GM21529 (cell line): ENCODE measurements around the gene SCYGR1.
A peak's percentile ranks its signal among the peaks of the same experiment; 100 is the strongest.
"Not testable (repeated sequence)": the region's sequence is repeated elsewhere in the genome, so short reads cannot be mapped to it uniquely, and the experiment has no call there.

Experiments used
- ATAC-seq: cut with Tn5 transposase; IDR thresholded peaks from one replicate; pipeline ENCODE4 v1.9.1; 2021; ENCODE audit not compliant: unreplicated experiment

Gene SCYGR1, protein sequence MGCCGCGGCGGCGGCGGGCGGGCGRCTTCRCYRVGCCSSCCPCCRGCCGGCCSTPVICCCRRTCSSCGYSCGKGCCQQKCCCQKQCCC

DNA sequence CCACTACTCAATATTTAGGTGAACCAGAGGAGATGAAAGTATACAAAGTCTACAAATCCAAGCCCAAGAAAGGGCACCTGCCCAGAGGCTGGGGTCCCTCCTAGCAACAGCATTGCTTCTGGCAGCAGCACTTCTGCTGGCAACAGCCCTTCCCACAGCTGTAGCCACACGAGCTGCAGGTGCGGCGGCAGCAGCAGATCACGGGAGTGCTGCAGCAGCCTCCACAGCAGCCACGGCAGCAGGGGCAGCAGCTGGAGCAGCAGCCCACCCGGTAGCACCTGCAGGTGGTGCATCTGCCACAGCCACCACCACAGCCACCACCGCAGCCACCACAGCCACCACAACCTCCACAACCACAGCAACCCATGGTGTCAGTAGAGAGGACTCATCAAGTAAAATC, at the start of gene SCYGR1:
SCYGR1 (minus strand) TSS at position 367 of the 400 bp plus-strand sequence; CDS start at position 367, 0 bp downstream.
- not testable (repeated sequence) for ATAC-seq

DNA sequence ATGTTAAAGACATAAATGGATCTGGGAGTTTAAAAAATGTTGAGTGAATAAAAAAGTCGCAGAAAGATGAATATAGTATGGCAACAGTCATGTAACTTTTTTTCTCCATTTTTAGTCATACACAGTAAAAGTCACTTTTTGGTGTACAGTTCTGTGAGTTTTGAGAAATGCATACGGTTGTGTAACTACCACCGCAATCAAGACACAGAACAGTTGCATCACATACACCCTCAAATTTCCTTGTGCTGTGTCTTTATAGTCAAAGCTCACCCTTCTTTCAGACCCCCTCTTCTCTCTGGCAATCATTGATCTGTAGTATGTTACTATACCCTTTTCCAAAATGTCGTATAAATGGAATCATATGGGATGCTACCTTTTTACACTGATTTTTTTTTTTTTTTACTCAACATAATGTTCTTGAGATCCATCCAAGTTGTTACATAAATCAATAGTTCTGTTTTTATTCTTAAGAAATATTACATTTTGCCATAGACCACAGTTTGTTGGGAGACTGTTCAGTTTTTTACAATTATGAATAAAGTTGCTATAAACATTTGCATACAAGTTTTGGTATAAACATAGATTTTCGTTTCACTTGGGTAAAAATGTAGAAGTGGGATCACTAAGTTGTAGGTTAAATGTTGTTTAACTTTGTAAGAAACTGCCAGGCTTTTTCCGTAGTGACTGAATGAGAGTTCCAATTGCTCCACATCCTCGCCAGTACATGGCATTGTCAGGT, 48.9 kb upstream of the SCYGR1 start:
- ATAC-seq, result no peak

DNA sequence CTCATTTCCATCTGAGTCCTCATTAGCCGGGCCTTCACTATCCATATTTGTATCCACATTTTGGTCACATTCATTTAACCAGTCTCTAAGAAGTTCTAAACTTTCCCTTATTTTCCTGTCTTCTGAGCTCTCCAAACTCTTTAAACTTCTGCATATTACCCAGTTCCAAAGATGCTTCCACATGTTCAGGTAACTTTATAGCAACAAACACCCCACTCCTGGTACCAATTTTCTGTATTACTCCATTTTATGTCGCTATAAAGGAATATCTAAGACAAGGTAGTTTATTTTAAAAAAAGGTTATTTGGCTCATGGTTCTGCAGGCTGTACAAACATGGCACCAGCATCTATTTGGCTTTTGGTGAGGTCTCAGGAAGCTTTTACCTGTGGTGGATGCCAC, 45.4 kb upstream of the SCYGR1 start:
- no peak for ATAC-seq

DNA sequence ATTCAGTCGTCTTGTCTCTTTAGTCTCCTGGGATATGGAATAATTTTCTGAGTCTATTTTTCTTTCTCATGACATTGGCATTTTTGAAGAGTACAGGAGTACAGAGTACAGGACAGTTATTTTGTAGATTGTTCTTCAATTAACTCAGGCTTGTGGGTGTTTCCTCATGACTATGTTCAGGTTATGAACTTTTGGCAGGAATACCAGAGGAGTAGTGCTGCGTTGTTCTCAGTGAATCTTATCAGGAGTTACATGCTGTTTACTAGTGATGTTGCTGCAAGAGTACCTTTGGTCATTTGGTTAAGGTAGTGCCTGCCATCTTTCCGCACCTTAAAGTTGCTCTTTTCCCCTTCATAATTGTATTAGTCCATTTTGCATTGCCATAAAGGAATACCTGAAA, 42.9 kb upstream of the SCYGR1 start:
- ATAC-seq, result no peak

DNA sequence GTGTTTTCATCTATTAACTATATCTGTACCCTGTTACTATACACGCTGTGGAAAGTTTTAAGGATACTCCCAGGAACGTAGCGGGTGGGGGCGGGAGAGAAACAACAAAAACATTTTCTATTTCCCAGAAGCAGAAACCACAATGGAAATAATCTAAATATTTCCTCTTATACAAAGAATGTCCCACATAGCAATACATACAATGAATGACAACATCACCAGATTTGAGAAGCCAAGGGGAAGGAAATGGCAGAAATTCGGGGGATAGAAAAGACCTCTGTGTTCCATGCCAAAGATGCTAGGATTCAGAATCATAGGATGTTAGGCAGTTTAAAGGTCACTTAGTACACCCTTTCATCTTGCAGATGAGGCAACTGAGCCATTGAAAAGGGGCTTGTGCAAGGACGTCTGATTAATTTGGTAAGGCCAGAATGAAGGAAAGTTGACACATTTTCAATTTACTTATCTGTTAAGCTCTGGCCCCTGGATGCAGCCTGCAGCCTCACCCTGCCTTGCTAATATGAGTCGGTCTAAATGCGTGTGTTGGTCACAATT, 41.1 kb upstream of the SCYGR1 start:
- no peak for ATAC-seq

DNA sequence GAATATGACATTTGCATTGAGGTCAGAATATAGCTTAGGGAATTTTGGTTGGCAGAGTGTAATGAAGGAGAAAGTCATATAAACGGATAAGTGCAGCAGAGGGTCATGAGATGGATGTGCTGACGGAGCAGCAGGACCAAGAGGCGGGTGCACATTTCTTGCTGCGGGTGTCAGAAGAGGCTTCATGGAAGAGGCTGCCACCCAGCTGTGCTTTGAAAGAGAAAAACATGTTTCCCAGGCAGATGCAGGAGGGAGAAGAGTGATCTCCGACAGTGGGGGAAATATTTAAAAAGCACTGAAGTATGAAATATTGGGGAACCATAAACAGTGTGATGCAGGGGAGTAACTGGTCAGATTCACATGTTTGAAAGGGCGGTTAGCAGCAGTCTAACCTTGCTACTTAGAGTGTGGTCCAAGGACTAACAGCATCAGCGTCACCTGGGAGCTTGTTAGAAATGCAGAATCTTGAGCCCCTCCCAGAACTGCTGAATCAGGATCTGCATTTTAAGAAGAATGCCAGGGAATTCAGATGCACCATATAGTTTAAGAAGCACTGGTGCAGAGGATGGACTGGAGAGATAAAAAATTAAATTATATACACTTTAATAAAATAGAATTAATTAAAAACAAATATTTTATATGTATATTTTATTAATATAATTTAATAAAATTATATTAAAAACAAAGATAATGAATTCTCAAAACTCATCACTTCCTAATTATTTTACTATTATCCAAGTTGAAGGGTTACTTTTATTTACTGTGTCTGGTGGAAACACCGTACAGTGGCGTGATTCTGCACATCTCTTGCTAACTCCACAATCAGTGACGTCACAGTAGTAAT, 36.1 kb upstream of the SCYGR1 start:
- ATAC-seq, result no peak

DNA sequence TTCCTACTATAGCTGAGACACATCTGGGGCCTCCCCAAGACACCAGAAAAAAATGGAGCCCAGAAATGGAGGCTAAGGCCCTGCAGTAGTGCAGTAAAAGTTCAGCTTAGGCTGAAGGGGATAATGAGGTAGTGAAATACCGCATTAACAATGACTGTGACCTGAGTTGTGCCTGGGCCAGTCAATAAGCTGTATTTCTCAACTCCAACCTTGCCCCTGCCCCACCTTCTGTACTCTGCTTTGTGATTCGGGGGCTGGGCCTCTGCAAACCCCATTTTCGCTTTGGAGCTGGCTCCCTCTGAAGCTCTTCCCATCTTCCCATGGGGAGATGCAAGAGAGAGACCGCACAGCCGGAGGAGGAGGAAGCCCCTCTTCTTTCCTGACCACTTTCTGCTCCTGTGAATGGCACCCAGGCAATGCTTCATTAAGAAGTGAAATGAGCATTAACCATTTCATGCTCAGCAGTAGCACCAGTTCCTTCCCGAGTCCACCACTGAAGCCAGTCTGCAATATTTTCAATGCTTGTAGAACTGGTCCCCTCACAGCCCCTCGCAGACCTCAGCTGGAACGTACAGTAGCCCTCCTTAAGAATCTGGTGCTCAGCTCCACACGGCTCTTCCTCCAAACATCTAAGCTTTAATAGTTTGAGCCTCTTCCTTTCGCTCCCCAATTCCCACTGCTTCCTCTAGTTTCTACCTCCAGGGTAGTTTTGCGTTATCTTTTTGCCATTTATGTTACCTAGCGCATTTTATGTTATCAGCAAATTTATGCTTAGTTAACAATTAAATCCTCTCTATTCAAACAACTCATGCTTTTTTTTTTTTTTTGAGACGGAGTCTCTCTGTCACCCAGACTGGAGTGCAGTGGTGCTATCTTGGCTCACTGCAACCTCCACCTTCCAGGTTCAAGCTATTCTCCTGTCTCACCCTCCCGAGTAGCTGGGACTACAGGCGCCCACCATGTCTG, 32.6 kb upstream of the SCYGR1 start:
- no peak for ATAC-seq

DNA sequence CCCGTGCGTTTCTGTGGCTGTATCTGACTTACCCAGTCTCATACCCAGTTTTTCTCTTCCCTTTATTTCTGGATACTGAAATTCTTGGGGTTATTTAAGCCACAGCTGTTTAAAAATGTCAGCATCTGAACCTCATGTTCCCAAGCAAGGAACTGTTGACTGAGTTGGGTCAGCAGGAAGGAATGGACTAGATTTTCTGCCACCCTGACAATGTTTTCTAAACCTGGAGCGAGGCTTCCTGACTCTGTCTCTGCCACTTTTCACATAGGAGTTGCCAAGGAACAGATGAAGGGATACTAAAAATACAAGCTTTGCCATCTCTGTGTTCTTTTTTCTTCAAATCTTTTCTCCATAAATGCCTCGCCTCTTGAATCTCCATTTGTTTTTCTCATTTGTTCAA, 29.0 kb upstream of the SCYGR1 start:
- ATAC-seq, result no peak

DNA sequence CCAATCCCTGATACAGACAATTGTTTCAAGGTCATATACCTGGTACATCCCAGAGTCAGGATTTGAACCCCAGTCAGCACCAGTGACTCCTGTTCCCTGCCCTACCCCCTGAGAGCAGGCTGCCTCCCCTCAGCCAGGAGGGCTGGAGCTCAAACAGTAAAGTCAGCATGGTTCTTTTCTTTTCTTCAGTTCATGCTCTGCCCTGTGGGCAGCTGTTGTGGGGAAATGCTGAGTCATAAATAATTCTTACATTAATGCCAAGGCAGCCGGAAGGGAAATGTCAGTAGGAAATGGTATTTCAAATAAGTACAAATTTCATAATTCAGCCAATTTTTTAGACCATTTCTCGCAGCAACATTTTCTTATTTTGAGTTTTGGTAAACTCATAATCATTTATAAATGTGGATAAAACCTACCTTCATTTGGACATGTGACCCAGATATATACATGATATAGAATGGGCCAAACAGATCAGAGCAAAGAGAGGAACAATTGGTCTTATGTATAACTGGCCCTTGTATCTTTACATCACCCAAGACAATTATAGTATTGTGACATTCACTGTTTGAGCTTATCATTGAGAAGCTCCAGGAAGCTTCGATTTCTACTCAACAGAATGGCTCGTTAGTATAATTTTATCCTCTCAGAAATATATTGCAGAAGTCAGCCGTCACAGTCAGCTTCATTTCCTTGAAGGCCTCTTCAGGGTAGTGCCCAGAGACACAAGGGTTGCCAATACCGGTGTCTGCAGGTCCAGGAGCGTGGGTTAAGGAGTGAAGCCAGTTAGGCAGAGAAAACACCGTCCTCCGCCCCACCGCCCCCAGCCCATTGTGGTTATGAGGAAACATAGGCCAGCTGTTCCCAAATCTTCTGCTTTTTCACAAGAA, 28.0 kb upstream of the SCYGR1 start:
- ATAC-seq, result peak; percentile 33

DNA sequence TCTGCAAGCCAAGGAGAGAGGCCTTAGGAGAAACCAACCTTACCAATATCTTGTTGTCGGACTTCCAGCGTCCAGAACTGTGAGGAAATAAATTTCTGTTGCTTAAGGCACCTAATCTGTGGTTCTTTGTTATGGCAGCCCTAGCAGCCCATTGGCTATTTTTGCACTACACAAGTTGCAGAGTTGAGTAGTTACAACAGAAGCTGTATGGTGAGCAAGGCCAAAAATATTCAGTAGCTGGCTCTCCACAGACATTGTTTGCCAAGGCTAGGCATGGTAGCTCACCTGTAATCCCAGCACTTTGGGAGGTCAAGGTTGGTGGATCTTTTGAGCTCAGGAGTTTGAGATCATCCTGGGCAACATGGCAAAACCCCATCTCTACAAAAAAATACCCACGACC, 27.1 kb upstream of the SCYGR1 start:
- ATAC-seq, result no peak

DNA sequence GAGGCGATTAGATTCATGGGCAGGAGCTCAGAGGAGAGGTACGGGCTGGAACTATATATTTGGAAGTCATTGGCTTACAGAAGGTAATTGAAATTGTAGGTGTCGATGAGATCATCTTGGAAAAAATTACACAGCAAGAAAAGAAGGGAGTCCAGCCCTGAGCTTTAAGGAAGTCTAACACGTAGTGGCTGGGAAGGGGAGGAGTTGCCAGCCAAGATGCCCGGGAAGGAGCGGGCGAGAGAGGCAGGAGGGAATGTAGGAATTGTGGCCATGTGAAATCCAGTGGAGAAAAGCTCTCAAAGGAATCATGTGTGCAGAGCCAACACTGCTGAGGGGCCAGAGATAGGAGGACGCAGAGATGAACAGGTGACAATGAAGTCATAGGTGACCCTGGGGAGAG, 25.6 kb upstream of the SCYGR1 start:
- ATAC-seq, result no peak

DNA sequence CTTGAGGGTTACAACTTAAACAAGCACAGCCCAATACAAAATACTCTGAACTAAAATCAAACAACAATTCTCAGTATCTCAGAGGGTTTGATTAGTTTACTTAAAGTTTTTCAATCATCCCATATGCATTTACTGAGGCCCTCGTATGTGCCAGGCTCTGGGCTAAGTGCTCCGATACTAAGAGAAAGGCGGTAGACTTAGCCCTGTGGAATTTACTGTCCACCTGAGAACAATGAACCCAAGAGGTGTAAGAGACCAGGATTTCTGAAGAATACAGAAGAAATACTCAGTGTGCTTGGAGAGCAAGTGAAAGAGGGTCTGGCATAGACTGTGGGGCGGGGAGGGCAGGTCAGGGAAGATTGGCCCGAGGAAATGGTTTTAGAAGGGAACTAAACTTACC, 25.1 kb upstream of the SCYGR1 start:
- no peak for ATAC-seq

DNA sequence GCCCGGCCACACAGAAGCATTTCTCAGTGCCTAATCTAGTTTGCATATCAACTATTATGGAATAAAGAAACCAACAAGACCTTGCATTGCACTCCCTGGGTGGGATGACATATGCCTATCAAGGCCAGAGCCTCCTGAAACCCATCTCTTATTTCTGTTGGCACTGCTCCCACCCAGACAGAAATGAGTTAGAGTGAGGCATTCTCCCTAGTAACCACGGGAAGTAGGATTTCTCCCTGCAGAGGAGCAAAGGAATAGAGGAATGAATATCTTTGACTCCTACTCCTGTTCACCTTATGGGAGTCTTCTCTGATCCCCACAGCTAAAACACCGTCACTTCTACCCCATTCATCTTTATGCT, 24.2 kb upstream of the SCYGR1 start:
- ATAC-seq, result no peak

DNA sequence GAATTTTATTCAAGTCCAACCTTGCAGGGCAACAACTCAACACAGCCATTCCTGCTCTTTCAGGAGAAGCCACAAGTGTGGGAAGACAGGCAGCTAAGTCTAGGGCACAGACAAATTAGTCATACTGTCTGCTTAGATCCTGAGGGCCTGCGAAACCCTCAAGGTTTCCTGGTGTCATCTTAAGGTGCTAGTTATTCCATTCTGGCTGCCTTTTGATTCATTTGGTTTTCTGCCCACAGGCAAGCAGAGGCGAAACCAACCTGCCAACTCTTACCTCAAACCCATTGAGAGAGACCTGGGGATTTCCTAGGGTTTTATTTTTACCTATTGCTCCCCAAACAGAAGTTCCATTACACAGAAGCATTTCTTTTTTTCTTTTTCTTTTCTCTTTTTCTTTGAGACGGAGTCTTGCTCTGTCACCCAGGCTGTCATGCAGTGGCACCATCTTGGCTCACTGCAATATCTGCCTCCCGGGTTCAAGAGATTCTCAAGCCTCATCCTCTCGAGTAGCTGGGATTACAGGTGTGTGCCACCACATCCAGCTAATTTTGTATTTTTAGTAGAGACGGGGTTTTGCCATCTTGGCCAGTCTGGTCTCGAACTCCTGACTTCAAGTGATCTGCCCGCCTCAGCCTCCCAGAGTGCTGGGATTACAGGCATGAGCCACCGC, 23.7 kb upstream of the SCYGR1 start:
- peak; percentile 79 for ATAC-seq

DNA sequence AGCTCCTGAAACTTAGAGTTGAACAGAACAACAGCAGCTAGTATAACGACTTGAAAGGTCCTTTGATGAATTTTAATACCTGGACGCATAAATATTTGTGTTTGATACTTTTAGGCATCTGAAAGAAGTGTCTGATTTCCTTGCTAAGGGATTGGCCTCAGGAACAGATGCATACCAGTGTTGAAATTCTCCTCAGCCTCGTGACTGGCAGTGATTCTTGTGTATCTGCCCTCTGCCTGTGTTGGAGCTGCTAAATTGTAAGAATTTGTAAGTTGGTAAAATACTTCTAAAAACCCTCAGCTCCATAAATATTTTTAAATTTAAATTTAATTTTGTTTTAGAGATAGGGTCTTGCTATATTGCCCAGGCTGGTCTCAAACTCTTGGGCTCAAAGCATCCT, 22.4 kb upstream of the SCYGR1 start:
- ATAC-seq, result no peak

DNA sequence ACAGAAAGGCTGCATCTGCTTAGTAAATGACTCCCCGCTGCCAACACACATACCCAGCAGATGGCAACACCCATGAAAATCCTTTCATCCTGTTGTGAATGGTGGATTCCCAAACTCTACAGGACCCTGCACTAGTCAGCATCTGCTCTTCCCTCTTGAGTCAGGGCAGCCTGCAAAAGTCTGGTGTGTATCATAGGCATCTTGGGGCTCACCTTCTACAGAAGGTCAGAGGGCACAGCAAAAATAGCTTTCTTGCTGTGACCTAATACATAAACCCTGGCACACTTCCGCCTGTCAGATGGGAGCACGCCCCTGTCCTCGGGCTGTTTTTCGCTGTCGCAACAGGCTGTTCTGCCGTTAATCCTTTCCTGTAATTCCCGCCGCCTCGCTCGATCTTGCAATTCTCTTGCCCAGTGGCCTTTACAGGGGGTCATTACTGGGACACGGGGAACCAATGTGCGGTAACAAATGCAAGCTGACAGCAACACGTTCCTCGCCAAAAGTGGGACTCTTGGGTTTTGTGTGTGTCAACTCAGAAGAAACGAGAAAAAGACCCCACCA, 19.9 kb upstream of the SCYGR1 start:
- no peak for ATAC-seq

DNA sequence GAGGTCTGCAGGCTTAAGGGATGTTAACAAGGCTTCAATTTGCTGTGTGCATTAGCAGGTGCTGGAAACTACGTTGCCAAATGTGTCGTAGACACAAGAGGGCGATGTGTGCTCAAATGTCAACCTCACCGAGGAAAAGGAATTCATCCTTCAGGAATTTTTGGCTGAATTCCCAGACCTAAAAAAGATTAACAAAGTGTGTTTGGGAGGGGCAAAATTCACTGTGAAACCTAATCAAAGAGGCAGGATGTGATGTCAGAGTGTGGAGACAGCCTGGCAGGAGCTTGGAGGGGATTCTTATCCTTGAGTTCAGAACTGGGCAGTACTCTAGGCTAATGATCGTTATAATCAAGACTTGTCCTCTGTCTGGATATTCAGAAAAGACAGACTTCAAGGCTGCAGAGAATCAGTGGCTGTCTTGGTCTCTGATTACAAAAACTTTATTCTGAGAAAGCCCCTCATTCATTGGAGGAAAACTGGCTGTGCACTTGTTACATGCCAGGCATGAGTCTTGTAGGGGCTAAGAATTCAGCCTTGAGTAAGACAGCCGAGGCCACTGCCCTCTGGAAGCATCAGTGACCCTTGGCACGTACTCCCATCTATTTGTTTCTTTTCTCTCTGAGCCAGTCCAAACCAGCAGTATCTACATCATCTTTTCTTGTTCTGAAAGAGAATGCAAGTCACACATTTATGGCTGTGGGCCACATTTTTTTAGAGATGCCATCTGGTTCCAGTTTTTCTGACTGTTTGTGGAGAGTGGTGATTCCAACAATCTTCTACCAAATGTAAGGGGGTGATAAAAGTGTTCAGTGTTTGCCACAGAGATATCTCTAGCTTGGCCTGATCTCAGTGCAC, 18.7 kb upstream of the SCYGR1 start:
- ATAC-seq, result peak; percentile 62
